ENCODE measurements around the gene PPP1CA. TPM values are rescaled to one million over a fixed set of nuclear protein-coding genes. Genes with fewer than 3 reads are reported as not detected.

Gene PPP1CA
- polyA plus RNA-seq, 3 donors: 209 to 551 (median 461) TPM

- Histone ChIP-seq H3K27ac (ENCODE audit: low read depth in 1 of 2, low read length in 2 of 2) (peak overlapping the region; percentile 17 to 20), H4K20me1 (ENCODE audit: insufficient read depth, low read length) (peaks cover 57% of the 10 kb centered on the region), H3K79me2 (ENCODE audit: insufficient read depth, low read length) (peaks cover 49% of the 10 kb centered on the region), H3K9me3 (replicated peaks in 1 of 2; ENCODE audit: control insufficient read depth in 1 of 2, insufficient read depth in 1 of 2, low read length in 2 of 2) (no peaks in the 10 kb centered on the region), H3K36me3 (replicated peaks in 1 of 2; ENCODE audit: control insufficient read depth in 1 of 2, insufficient read depth in 2 of 2, low read length in 2 of 2) (peaks cover 9 to 18% of the 10 kb centered on the region in 2 donors), H3K4me2 (replicated peaks; ENCODE audit: extremely low read depth, low read length, poor library complexity, severe bottlenecking) (peak overlapping the region; percentile 84), H3K27me3 (ENCODE audit: control insufficient read depth in 2 of 2, insufficient read depth in 2 of 2, low read length in 2 of 2) (no peaks in the 10 kb centered on the region), H2AFZ (ENCODE audit: insufficient read depth, low read depth, low read length, poor library complexity, severe bottlenecking) (no peak overlapping the region), H3K4me3 (replicated peaks in 1 of 3; ENCODE audit: low read depth in 2 of 3, low read length in 3 of 3) (no peak overlapping the region), H3K4me1 (ENCODE audit: control insufficient read depth in 1 of 2, insufficient read depth in 2 of 2, low read length in 2 of 2) (peaks cover 76 to 88% of the 10 kb centered on the region in 2 donors), H3K9ac (ENCODE audit: insufficient read depth, low read length, poor library complexity, severe bottlenecking) (peak overlapping the region; percentile 32)
- Mint-ChIP-seq H3K27ac (peak overlapping the region in 5 of 7 donors; percentile 36 to 93 (median 56)), H3K27me3 (ENCODE audit: low read depth in 3 of 3) (peaks cover 0 to 3% (median 2%) of the 10 kb centered on the region in 3 donors), H3K9me3 (no peaks in the 10 kb centered on the region), H3K4me1 (peaks cover 80% of the 10 kb centered on the region), H3K36me3 (peaks cover 19 to 36% of the 10 kb centered on the region in 2 donors), H3K4me3 (no peak overlapping the region)
- DNase-seq: no peak
- intact Hi-C loops (cut with micrococcal nuclease): no loop called here
- 96% methylated on average over 9 of the region's 9 CpGs for WGBS (ENCODE audit: insufficient coverage)
- TF ChIP-seq CTCF (IDR thresholded peaks at IDR 0.05): no peak
These were observed 4.2 kb upstream of the PPP1CA start for GRCh38 chr11:67405688-67406339.

- H3K27ac Mint-ChIP-seq: peak overlapping the region in 4 of 7 donors; percentile 25 to 93 (median 57)
- no peak overlapping the region for H3K9ac ChIP-seq (ENCODE audit: insufficient read depth, low read length, poor library complexity, severe bottlenecking)
These were observed 3.5 kb upstream of the PPP1CA start for GRCh38 chr11:67405196-67405567.

More at GRCh38 chr11:67405196-67405567, 3.5 kb upstream of the PPP1CA start:
- peaks cover 82 to 94% of the 10 kb centered on the region in 2 donors for H3K4me1 ChIP-seq (ENCODE audit: control insufficient read depth in 1 of 2, insufficient read depth in 2 of 2, low read length in 2 of 2)
- intact Hi-C loops (cut with micrococcal nuclease): no loop called here
- H3K79me2 ChIP-seq (ENCODE audit: insufficient read depth, low read length): peaks cover 56% of the 10 kb centered on the region
- no peaks in the 10 kb centered on the region for H3K9me3 Mint-ChIP-seq
- H3K9me3 ChIP-seq (replicated peaks in 1 of 2; ENCODE audit: control insufficient read depth in 1 of 2, insufficient read depth in 1 of 2, low read length in 2 of 2): no peaks in the 10 kb centered on the region
- TF ChIP-seq CTCF (IDR thresholded peaks at IDR 0.05): no peak
- peaks cover 57% of the 10 kb centered on the region for H4K20me1 ChIP-seq (ENCODE audit: insufficient read depth, low read length)
- H3K27ac ChIP-seq (ENCODE audit: low read depth in 1 of 2, low read length in 2 of 2): peak overlapping the region; percentile 65 to 85
- H3K4me2 ChIP-seq (replicated peaks; ENCODE audit: extremely low read depth, low read length, poor library complexity, severe bottlenecking): peak overlapping the region; percentile 84
- no peak for DNase-seq
- peak overlapping the region in 1 of 3 experiments; percentile 82 for H3K4me3 ChIP-seq (replicated peaks in 1 of 3; ENCODE audit: low read depth in 2 of 3, low read length in 3 of 3)
- 91% methylated on average over 6 of the region's 6 CpGs for WGBS (ENCODE audit: insufficient coverage)
- H3K4me1 Mint-ChIP-seq: peaks cover 85% of the 10 kb centered on the region
- peak overlapping the region; percentile 63 to 93 for H3K4me3 Mint-ChIP-seq
- no peaks in the 10 kb centered on the region for H3K27me3 ChIP-seq (ENCODE audit: control insufficient read depth in 2 of 2, insufficient read depth in 2 of 2, low read length in 2 of 2)
- H2AFZ ChIP-seq (ENCODE audit: insufficient read depth, low read depth, low read length, poor library complexity, severe bottlenecking): no peak overlapping the region
- H3K27me3 Mint-ChIP-seq (ENCODE audit: low read depth in 3 of 3): no peaks in the 10 kb centered on the region
- peaks cover 15 to 21% of the 10 kb centered on the region in 2 donors for H3K36me3 ChIP-seq (replicated peaks in 1 of 2; ENCODE audit: control insufficient read depth in 1 of 2, insufficient read depth in 2 of 2, low read length in 2 of 2)
- H3K36me3 Mint-ChIP-seq: peaks cover 23 to 36% of the 10 kb centered on the region in 2 donors

All from CD14-positive monocyte (primary cell).